Stimulated activated CD4-positive, alpha-beta T cell treated with anti-CD3 and anti-CD28 coated beads, Interleukin-1b, Interleukin-23, amount 100 ng/mL, for 48 hours (primary cell): ENCODE data around the gene ASCC1.
"Not testable (repeated sequence)": the region's sequence is repeated elsewhere in the genome, so short reads cannot be mapped to it uniquely, and the experiment has no call there.

Experiments
- DNase-seq: peaks from one replicate; pipeline ENCODE4 v3.0.0-alpha.2; 2020

The ASCC1 gene

DNA sequence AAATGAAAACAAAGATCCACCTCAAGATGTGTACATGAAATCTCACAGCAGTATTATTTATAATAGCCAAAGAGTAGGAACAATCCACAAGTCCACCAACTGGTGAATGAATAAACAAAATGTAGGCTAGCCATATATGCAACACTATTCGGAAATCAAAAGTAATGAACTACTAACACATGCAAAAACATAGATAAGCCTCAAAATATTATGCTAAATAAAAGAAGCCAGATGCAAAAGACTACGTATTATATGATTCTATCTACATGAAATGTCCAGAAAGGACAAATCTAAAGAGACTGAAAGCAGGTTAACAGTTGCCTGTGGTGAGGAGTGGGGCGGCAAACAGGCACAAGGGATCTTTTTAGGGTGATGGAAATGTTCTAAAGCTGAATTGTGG, 49.0 kb downstream of the ASCC1 start:
- no peak for DNase-seq

DNA sequence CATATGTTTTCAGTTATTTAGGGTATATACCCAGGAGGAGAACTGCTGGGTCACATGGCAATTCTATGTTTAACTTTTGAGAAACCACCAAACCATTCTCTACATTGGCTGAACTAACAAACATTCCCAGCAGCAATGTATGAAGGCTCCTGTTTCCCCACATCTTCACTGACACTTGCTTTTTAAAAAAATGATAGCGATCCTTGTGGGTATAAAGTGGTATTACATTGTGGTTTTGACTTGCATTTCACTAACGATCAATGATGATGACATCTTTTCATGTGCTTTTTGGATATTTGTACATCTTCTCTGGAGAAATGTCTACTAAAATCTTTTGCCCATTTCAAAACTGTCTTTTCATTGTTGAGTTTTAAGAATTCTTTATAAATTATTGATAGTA, 51.5 kb downstream of the ASCC1 start:
- no peak for DNase-seq

DNA sequence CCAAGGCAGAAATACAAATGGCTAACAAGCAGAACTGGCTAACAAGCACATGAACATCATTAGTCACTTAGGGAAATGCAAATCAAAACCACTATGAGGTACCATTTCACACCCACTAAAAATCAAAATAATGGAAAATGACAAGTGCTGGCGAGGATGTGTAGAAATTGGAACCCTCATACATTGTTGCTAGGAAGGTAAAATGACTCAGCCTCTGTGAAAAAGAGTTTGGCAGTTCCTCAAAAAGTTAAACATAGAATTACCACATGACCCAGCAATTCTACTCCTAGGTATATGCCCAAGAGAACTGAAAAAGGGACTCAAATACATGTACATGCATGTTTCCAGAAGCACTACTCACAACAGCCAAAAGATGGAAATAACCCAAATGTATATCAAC, 53.1 kb downstream of the ASCC1 start:
- DNase-seq = no peak

GRCh38 chr10:72158176-72158575, 57.9 kb downstream of the ASCC1 start:
- no peak for DNase-seq

DNA sequence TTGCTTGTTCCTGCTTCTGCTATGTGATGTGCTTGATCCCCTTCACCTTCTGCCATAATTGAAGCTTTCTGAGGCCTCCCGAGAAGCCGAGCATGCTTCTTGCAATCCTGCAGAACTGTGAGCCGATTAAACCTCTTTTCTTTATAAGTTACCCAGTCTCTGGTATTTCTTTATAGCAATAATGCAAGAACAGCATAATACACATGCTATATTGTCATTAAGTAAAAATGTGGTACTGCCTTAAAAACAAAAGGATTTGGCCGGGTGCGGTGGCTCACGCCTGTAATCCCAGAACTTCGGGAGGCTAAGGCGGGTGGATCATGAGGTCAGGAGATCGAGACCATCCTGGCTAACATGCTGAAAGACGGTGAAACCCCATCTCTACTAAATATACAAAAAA, 59.9 kb downstream of the ASCC1 start:
- DNase-seq = no peak

DNA sequence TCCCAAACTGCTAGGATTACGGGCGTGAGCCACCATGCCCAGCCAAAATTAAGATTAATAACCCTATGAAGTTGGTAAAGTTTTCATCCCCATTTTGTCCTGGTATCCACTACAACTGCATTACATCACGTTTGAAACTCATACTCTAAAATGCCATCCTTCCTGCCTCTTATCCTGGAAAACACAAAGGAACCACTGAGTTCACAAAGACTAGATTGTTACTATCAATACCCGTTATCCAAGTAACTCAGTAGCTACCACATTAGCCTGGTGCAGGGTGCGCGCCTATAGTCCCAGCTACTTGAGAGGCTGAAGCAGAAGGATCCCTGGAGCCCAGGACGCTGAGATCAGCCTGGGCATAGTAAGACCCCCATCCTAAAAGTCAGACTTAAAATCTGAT, 63.8 kb downstream of the ASCC1 start:
- no peak for DNase-seq

DNA sequence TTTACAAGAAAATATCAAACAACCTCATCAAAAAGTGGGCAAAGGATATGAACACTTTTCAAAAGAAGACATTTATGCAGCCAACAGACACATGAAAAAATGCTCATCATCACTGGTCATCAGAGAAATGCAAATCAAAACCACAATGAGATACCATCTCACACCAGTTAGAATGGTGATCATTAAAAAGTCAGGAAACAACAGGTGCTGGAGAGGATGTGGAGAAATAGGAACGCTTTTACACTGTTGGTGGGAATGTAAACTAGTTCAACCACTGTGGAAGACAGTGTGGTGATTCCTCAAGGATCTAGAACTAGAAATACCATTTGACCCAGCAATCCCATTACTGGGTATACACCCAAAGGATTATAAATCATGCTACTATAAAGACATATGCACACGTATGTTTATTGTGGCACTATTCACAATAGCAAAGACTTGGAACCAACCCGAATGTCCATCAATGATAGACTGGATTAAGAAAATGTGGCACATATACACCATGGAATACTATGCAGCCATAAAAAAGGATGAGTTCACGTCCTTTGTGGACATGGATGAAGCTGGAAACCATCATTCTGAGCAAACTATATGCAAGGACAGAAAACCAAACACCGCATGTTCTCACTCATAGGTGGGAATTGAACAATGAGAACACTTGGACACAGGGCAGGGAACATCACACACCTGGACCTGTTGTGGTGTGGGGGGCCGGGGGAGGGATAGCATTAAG, 65.2 kb downstream of the ASCC1 start:
- DNase-seq = not testable (repeated sequence)

- DNase-seq = not testable (repeated sequence)
Observed at GRCh38 chr10:72147324-72147584, 68.8 kb downstream of the ASCC1 start.

- no peak for DNase-seq
Observed at GRCh38 chr10:72146559-72147323, 69.3 kb downstream of the ASCC1 start.

GRCh38 chr10:72146071-72146470, 70.0 kb downstream of the ASCC1 start:
- no peak for DNase-seq

GRCh38 chr10:72145657-72146056, 70.4 kb downstream of the ASCC1 start:
- DNase-seq = no peak

GRCh38 chr10:72140850-72141249, 75.2 kb downstream of the ASCC1 start:
- DNase-seq = no peak

GRCh38 chr10:72140174-72140573, 75.9 kb downstream of the ASCC1 start:
- no peak for DNase-seq

DNA sequence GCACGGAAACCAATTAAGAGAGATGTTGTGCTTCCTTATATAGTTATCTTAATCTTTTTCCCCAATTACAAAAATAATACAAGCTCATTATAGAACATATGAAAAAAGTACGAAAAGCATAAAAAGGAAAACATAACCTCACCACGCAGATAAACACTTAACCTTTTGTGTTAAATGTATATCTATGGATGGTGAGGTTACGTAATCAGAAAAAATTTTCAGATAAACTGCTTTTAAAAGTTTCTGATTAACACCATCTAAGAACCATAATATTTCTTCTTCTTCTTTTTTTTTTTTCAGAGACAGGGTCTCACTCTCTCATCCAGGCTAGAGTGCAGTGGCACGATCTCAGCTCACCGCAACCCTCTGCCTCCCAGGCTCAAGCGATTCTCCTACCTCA, 78.5 kb downstream of the ASCC1 start:
- DNase-seq = no peak

GRCh38 chr10:72136225-72136624, 79.9 kb downstream of the ASCC1 start:
- DNase-seq = not testable (repeated sequence)

GRCh38 chr10:72134785-72135767, 81.0 kb downstream of the ASCC1 start:
- no peak for DNase-seq

- DNase-seq = no peak
Observed at GRCh38 chr10:72133517-72133916, 82.6 kb downstream of the ASCC1 start.

DNA sequence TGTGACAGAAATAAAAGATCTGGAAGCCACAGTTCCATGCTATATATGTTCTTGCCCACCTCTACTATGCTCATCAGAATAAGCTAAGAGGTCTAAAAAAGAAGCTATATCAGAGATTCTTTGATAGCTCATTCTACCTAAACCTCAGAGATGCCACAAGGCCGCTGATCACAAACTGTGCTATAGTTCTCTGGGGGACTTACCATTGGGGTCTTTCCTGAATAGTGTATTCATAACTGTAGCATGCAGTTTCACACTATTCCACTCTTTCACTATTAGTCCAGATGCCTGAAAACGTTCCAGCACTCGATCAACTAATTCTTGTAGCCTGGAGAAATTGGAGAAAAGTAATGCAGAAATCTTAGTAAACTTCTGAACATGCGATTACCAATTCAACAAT, 83.2 kb downstream of the ASCC1 start:
- DNase-seq = no peak

GRCh38 chr10:72127571-72127970, 88.5 kb downstream of the ASCC1 start:
- no peak for DNase-seq

GRCh38 chr10:72126872-72127232, 89.2 kb downstream of the ASCC1 start:
- DNase-seq = no peak

- no peak for DNase-seq
Observed at GRCh38 chr10:72126184-72126871, 89.7 kb downstream of the ASCC1 start.

GRCh38 chr10:72124989-72125388, 91.1 kb downstream of the ASCC1 start:
- DNase-seq = no peak

GRCh38 chr10:72124381-72124780, 91.7 kb downstream of the ASCC1 start:
- DNase-seq = no peak
